ENCODE data around the gene DZIP3. TPM values are rescaled to one million over a fixed set of nuclear protein-coding genes. Genes with fewer than 3 reads are reported as not detected.
A peak's percentile ranks its signal among the peaks of the same experiment; 100 is the strongest.

DZIP3 gene
- total RNA-seq, 1 donor from 2014 or later = 27.2 TPM

GRCh38 chr3:108552267-108553159 is 37.0 kb upstream of the DZIP3 start:
- peak overlapping the region; percentile 3 for H3K27ac Mint-ChIP-seq
- peak; percentile 59 for TF ChIP-seq CTCF (IDR thresholded peaks at IDR 0.05; ENCODE audit: unreplicated experiment)

GRCh38 chr3:108554229-108554628 is 35.3 kb upstream of the DZIP3 start:
- no peaks in the 10 kb centered on the region for H3K9me3 Mint-ChIP-seq
- DNase-seq (ENCODE audit: low spot score in 2 of 2, unreplicated experiment in 2 of 2) = no peak
- peaks cover 16% of the 10 kb centered on the region for H3K4me1 Mint-ChIP-seq
- no peak overlapping the region for H3K4me3 Mint-ChIP-seq
- TF ChIP-seq CTCF (IDR thresholded peaks at IDR 0.05; ENCODE audit: unreplicated experiment) = no peak
- H3K36me3 Mint-ChIP-seq = peaks cover 9% of the 10 kb centered on the region
- H3K27ac Mint-ChIP-seq = no peak overlapping the region
- H3K27me3 Mint-ChIP-seq (ENCODE audit: low read depth) = no peaks in the 10 kb centered on the region

More at GRCh38 chr3:108552267-108553159, 37.0 kb upstream of the DZIP3 start:
- H3K36me3 Mint-ChIP-seq = no peaks in the 10 kb centered on the region
- DNase-seq (ENCODE audit: low spot score in 2 of 2, unreplicated experiment in 2 of 2) = no peak
- H3K9me3 Mint-ChIP-seq = no peaks in the 10 kb centered on the region
- peaks cover 16% of the 10 kb centered on the region for H3K4me1 Mint-ChIP-seq
- no peaks in the 10 kb centered on the region for H3K27me3 Mint-ChIP-seq (ENCODE audit: low read depth)
- H3K4me3 Mint-ChIP-seq = no peak overlapping the region

- Mint-ChIP-seq H3K27ac (peak overlapping the region; percentile 55), H3K4me1 (peaks cover 16% of the 10 kb centered on the region), H3K36me3 (peaks cover 11% of the 10 kb centered on the region), H3K27me3 (ENCODE audit: low read depth) (no peaks in the 10 kb centered on the region), H3K9me3 (no peaks in the 10 kb centered on the region), H3K4me3 (no peak overlapping the region)
- TF ChIP-seq CTCF (IDR thresholded peaks at IDR 0.05; ENCODE audit: unreplicated experiment) = no peak
- DNase-seq (ENCODE audit: low spot score in 2 of 2, unreplicated experiment in 2 of 2) = no peak
Observed at GRCh38 chr3:108554913-108555571, 34.5 kb upstream of the DZIP3 start.

GRCh38 chr3:108555966-108556581 is 33.4 kb upstream of the DZIP3 start:
- peaks cover 16% of the 10 kb centered on the region for H3K4me1 Mint-ChIP-seq
- DNase-seq (ENCODE audit: low spot score in 2 of 2, unreplicated experiment in 2 of 2) = no peak
- H3K36me3 Mint-ChIP-seq = peaks cover 15% of the 10 kb centered on the region
- no peaks in the 10 kb centered on the region for H3K27me3 Mint-ChIP-seq (ENCODE audit: low read depth)
- no peak overlapping the region for H3K4me3 Mint-ChIP-seq
- no peaks in the 10 kb centered on the region for H3K9me3 Mint-ChIP-seq
- no peak for TF ChIP-seq CTCF (IDR thresholded peaks at IDR 0.05; ENCODE audit: unreplicated experiment)
- H3K27ac Mint-ChIP-seq = no peak overlapping the region

GRCh38 chr3:108562565-108562964 is 27.0 kb upstream of the DZIP3 start:
- TF ChIP-seq CTCF (IDR thresholded peaks at IDR 0.05; ENCODE audit: unreplicated experiment) = no peak
- H3K4me3 Mint-ChIP-seq = no peak overlapping the region
- peaks cover 18% of the 10 kb centered on the region for H3K36me3 Mint-ChIP-seq
- H3K27me3 Mint-ChIP-seq (ENCODE audit: low read depth) = no peaks in the 10 kb centered on the region
- peaks cover 6% of the 10 kb centered on the region for H3K4me1 Mint-ChIP-seq
- no peak overlapping the region for H3K27ac Mint-ChIP-seq
- DNase-seq (ENCODE audit: low spot score in 2 of 2, unreplicated experiment in 2 of 2) = no peak
- no peaks in the 10 kb centered on the region for H3K9me3 Mint-ChIP-seq

All from mesothelial cell of epicardium (in vitro differentiated cells).